T-helper 1 cell treated with Interleukin-12 subunit alpha and Interleukin-12 subunit beta and Interleukin-4 antibody, amounts not matched to agents 30 μg/mL and 1 μg/mL, for 36 hours (primary cell): ENCODE measurements around the gene NAA25.
"Not testable (repeated sequence)": the region's sequence is repeated elsewhere in the genome, so short reads cannot be mapped to it uniquely, and the experiment has no call there.

Experiments used
- H3K27ac Mint-ChIP-seq: one replicate; pipeline ENCODE4 v1.8.0; 2021; ENCODE audit warnings: mild to moderate bottlenecking, mixed read lengths
- H3K27me3 Mint-ChIP-seq: one replicate; pipeline ENCODE4 v1.8.0; 2021; ENCODE audit warnings: low read depth, mixed read lengths
- H3K36me3 Mint-ChIP-seq: one replicate; pipeline ENCODE4 v1.8.0; 2021; ENCODE audit warnings: low read depth, mixed read lengths
- H3K4me1 Mint-ChIP-seq: one replicate; pipeline ENCODE4 v1.8.0; 2021; ENCODE audit warnings: low read depth, mixed read lengths
- H3K4me3 Mint-ChIP-seq: one replicate; pipeline ENCODE4 v1.8.0; 2021; ENCODE audit warnings: mild to moderate bottlenecking, moderate library complexity, mixed read lengths
- H3K9me3 Mint-ChIP-seq: one replicate; pipeline ENCODE4 v1.8.0; 2021; ENCODE audit warnings: mixed read lengths

NAA25 gene

GRCh38 chr12:111997300-111997699 is 111.3 kb downstream of the NAA25 start:
- H3K4me3 Mint-ChIP-seq = no peak overlapping the region
- H3K27ac Mint-ChIP-seq = no peak overlapping the region
- no peaks in the 10 kb centered on the region for H3K9me3 Mint-ChIP-seq
- H3K36me3 Mint-ChIP-seq = peaks cover 12% of the 10 kb centered on the region
- H3K27me3 Mint-ChIP-seq = no peaks in the 10 kb centered on the region
- H3K4me1 Mint-ChIP-seq = peaks cover 67% of the 10 kb centered on the region

GRCh38 chr12:111995782-111996480 is 112.7 kb downstream of the NAA25 start:
- Mint-ChIP-seq H3K36me3 (peaks cover 16% of the 10 kb centered on the region), H3K27me3 (no peaks in the 10 kb centered on the region), H3K27ac (peak overlapping the region; percentile 85), H3K4me3 (no peak overlapping the region), H3K4me1 (peaks cover 64% of the 10 kb centered on the region), H3K9me3 (no peaks in the 10 kb centered on the region)

- H3K27ac Mint-ChIP-seq = peak overlapping the region; percentile 85
- not testable (repeated sequence) for H3K9me3 Mint-ChIP-seq, H3K27me3 Mint-ChIP-seq
- H3K4me1 Mint-ChIP-seq = peaks cover 59% of the 10 kb centered on the region
- peaks cover 21% of the 10 kb centered on the region for H3K36me3 Mint-ChIP-seq
- H3K4me3 Mint-ChIP-seq = peak overlapping the region; percentile 79
Observed at GRCh38 chr12:111994211-111995111, 114.1 kb downstream of the NAA25 start.

- H3K27me3 Mint-ChIP-seq = no peaks in the 10 kb centered on the region
- H3K4me1 Mint-ChIP-seq = peaks cover 59% of the 10 kb centered on the region
- H3K36me3 Mint-ChIP-seq = peaks cover 24% of the 10 kb centered on the region
- no peaks in the 10 kb centered on the region for H3K9me3 Mint-ChIP-seq
- peak overlapping the region; percentile 79 for H3K4me3 Mint-ChIP-seq
- peak overlapping the region; percentile 85 for H3K27ac Mint-ChIP-seq
Observed at GRCh38 chr12:111993292-111994150, 115.1 kb downstream of the NAA25 start.

- peaks cover 28% of the 10 kb centered on the region for H3K36me3 Mint-ChIP-seq
- peaks cover 55% of the 10 kb centered on the region for H3K4me1 Mint-ChIP-seq
Observed at GRCh38 chr12:111992464-111992863, 116.1 kb downstream of the NAA25 start.

GRCh38 chr12:111991946-111992345 is 116.6 kb downstream of the NAA25 start:
- no peaks in the 10 kb centered on the region for H3K9me3 Mint-ChIP-seq
- H3K36me3 Mint-ChIP-seq = peaks cover 26% of the 10 kb centered on the region
- H3K4me1 Mint-ChIP-seq = peaks cover 53% of the 10 kb centered on the region
- H3K4me3 Mint-ChIP-seq = peak overlapping the region; percentile 52
- peak overlapping the region; percentile 85 for H3K27ac Mint-ChIP-seq
- H3K27me3 Mint-ChIP-seq = no peaks in the 10 kb centered on the region

More at GRCh38 chr12:111992464-111992863, 116.1 kb downstream of the NAA25 start:
- H3K4me3 Mint-ChIP-seq = peak overlapping the region; percentile 52
- peak overlapping the region; percentile 85 for H3K27ac Mint-ChIP-seq
- no peaks in the 10 kb centered on the region for H3K27me3 Mint-ChIP-seq
- no peaks in the 10 kb centered on the region for H3K9me3 Mint-ChIP-seq

- Mint-ChIP-seq H3K9me3 (no peaks in the 10 kb centered on the region), H3K36me3 (peaks cover 26% of the 10 kb centered on the region), H3K27me3 (no peaks in the 10 kb centered on the region), H3K27ac (peak overlapping the region; percentile 85), H3K4me1 (peaks cover 50% of the 10 kb centered on the region), H3K4me3 (peak overlapping the region; percentile 52)
Observed at GRCh38 chr12:111991535-111991934, 117.0 kb downstream of the NAA25 start.

GRCh38 chr12:111984820-111985219 is 123.8 kb downstream of the NAA25 start:
- Mint-ChIP-seq H3K27ac (no peak overlapping the region), H3K9me3 (no peaks in the 10 kb centered on the region), H3K27me3 (no peaks in the 10 kb centered on the region), H3K4me3 (no peak overlapping the region), H3K4me1 (peaks cover 7% of the 10 kb centered on the region), H3K36me3 (peaks cover 20% of the 10 kb centered on the region)

GRCh38 chr12:111981987-111982386 is 126.6 kb downstream of the NAA25 start:
- peaks cover 10% of the 10 kb centered on the region for H3K36me3 Mint-ChIP-seq
- H3K9me3 Mint-ChIP-seq = no peaks in the 10 kb centered on the region
- no peak overlapping the region for H3K4me3 Mint-ChIP-seq
- H3K27ac Mint-ChIP-seq = no peak overlapping the region
- no peaks in the 10 kb centered on the region for H3K27me3 Mint-ChIP-seq
- H3K4me1 Mint-ChIP-seq = peaks cover 5% of the 10 kb centered on the region

- H3K4me3 Mint-ChIP-seq = no peak overlapping the region
- no peaks in the 10 kb centered on the region for H3K9me3 Mint-ChIP-seq
- peaks cover 5% of the 10 kb centered on the region for H3K4me1 Mint-ChIP-seq
- H3K27me3 Mint-ChIP-seq = no peaks in the 10 kb centered on the region
- no peak overlapping the region for H3K27ac Mint-ChIP-seq
- peaks cover 11% of the 10 kb centered on the region for H3K36me3 Mint-ChIP-seq
Observed at GRCh38 chr12:111980598-111980997, 128.0 kb downstream of the NAA25 start.

GRCh38 chr12:111978545-111978944 is 130.0 kb downstream of the NAA25 start:
- Mint-ChIP-seq H3K4me3 (no peak overlapping the region), H3K27me3 (no peaks in the 10 kb centered on the region), H3K9me3 (no peaks in the 10 kb centered on the region), H3K36me3 (peaks cover 8% of the 10 kb centered on the region), H3K27ac (no peak overlapping the region), H3K4me1 (peaks cover 7% of the 10 kb centered on the region)

GRCh38 chr12:111976860-111977259 is 131.7 kb downstream of the NAA25 start:
- no peak overlapping the region for H3K4me3 Mint-ChIP-seq
- H3K27ac Mint-ChIP-seq = no peak overlapping the region
- no peaks in the 10 kb centered on the region for H3K27me3 Mint-ChIP-seq
- H3K4me1 Mint-ChIP-seq = peaks cover 7% of the 10 kb centered on the region
- peaks cover 12% of the 10 kb centered on the region for H3K36me3 Mint-ChIP-seq
- peaks cover 4% of the 10 kb centered on the region for H3K9me3 Mint-ChIP-seq
